ENCODE data around the gene CITED4. TPM values are rescaled to one million over a fixed set of nuclear protein-coding genes. Genes with fewer than 3 reads are reported as not detected.

Gene CITED4
- total RNA-seq, 2 experiments from 2014 or later = 2.4 TPM

DNA sequence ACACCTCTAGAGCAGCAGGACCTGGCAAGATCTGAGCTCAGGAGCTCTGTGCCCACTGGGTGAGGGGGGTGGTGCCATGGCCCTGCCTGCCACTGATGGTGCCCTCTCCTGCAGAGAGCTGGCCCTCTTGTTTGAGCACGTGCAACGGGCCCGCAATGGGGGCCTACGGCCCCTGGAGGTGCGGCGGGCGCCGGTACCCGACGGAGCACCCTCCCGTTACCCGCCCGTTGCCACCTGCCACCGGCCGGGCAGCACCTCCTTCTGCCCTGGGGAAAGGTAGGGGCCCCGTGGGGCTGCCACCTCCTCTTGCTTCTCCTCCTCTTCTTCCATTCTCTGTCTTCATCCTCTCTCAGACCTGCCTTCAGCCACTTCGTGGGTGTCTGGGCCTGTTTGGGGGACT is 38.2 kb downstream of the CITED4 start:
- intact Hi-C loops (cut with micrococcal nuclease) = no loop called here
- Mint-ChIP-seq H3K36me3 (ENCODE audit: low read depth) (no peaks in the 10 kb centered on the region), H3K9me3 (no peaks in the 10 kb centered on the region), H3K4me1 (ENCODE audit: low read depth) (peaks cover 17% of the 10 kb centered on the region), H3K27me3 (ENCODE audit: low read depth) (no peaks in the 10 kb centered on the region), H3K27ac (no peak overlapping the region), H3K4me3 (no peak overlapping the region)
- CTCF ChIA-PET = interaction anchor here (1.0 kb wide), 1 partner anchor 26 kb away, joined by 3 read pairs; no protein-coding TSS in a partner anchor
- no peak for DNase-seq

DNA sequence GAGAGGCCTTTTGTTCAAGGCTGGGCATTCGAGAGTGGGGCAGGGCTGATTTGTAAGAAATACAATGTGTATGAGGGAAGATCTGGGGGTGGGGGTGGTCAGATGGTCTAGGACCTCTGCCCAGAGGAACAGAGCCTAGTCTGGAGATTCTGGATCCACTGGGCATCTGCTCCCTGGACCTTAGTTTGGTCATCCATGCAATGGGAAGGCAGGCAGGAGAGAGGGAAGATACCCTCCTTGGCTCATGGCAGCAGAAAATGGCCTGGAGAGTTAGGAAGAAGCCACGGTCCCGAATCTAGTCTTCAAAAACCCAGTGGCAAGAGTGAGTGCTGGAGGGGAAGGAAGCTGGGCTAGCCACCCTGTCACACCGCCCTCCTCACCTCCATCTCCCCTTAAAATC is 38.8 kb downstream of the CITED4 start:
- CTCF ChIA-PET = interaction anchor here (1.0 kb wide), 1 partner anchor 27 kb away, joined by 3 read pairs; no protein-coding TSS in a partner anchor
- no peak for DNase-seq
- Mint-ChIP-seq H3K27ac (no peak overlapping the region), H3K4me3 (no peak overlapping the region), H3K27me3 (ENCODE audit: low read depth) (no peaks in the 10 kb centered on the region), H3K4me1 (ENCODE audit: low read depth) (peaks cover 22% of the 10 kb centered on the region), H3K9me3 (no peaks in the 10 kb centered on the region), H3K36me3 (ENCODE audit: low read depth) (no peaks in the 10 kb centered on the region)
- intact Hi-C loops (cut with micrococcal nuclease) = no loop called here

DNA sequence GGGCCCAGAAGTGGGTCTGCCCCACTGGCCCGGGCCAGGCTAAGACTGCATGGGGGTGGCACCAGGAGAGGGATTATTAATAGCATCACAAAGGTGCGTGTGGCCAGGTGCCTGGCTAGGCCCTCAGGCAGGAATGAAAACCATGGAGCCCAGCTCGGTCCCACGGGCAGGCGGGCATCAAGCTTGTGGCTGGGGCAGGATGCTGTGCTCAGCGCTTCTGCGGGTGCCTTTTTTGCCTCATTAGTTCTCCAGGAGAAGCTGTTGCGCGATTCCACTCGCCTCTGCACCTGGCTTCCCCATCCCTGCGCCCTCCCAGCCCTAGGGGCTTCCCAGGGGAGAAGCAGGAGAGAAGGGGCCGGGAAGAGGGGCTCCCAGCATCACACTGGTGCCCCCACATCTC is 39.3 kb downstream of the CITED4 start:
- Mint-ChIP-seq H3K4me3 (no peak overlapping the region), H3K27me3 (ENCODE audit: low read depth) (no peaks in the 10 kb centered on the region), H3K4me1 (ENCODE audit: low read depth) (peaks cover 23% of the 10 kb centered on the region), H3K9me3 (no peaks in the 10 kb centered on the region), H3K36me3 (ENCODE audit: low read depth) (no peaks in the 10 kb centered on the region), H3K27ac (no peak overlapping the region)
- CTCF ChIA-PET = no interaction called here
- intact Hi-C loops (cut with micrococcal nuclease) = no loop called here
- DNase-seq = no peak

DNA sequence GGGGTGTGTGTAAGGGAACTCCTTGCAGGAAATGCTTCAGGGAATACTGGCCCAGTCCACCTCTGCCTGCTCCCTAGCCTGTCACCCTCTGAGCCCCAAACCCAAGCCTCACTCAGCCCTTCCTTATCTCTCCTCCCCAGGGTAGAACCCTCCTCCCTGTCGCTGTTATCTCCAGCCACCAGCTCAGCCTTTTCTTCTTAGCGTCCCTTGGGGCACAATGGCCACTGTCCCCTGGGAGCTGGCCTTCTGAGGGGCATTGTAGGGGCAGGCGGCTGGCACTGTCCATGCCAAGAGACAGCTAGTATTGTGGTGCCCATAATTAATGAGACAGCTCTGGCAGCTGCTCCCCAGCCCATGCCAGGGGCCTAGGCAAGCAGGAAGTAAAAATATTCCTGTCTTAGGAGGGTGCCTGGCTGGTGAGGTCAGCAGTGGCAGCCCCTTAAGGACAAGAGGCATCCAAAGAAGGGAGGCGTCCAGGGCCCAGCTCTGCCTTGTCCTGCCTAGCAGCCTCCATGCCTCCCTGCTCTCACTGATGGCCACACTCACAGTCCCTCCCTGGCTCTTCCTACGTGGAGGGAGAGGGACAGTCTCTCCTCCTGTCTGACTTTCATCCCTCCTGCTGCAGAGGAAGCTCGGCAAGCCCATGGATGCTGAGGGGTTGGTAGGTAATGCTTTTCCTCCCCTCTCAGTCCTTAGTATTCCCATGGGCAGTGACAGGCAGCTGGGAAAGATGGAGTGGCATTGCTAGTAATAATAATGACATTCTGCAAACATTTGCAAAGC is 41.1 kb downstream of the CITED4 start:
- DNase-seq = no peak
- Mint-ChIP-seq H3K4me3 (no peak overlapping the region), H3K27ac (no peak overlapping the region), H3K36me3 (ENCODE audit: low read depth) (no peaks in the 10 kb centered on the region), H3K9me3 (no peaks in the 10 kb centered on the region), H3K27me3 (ENCODE audit: low read depth) (no peaks in the 10 kb centered on the region), H3K4me1 (ENCODE audit: low read depth) (peaks cover 23% of the 10 kb centered on the region)
- CTCF ChIA-PET = interaction anchor here (0.5 kb wide), 1 partner anchor 288 kb away, joined by 4 read pairs; no protein-coding TSS in a partner anchor
- intact Hi-C loops (cut with micrococcal nuclease) = no loop called here

DNA sequence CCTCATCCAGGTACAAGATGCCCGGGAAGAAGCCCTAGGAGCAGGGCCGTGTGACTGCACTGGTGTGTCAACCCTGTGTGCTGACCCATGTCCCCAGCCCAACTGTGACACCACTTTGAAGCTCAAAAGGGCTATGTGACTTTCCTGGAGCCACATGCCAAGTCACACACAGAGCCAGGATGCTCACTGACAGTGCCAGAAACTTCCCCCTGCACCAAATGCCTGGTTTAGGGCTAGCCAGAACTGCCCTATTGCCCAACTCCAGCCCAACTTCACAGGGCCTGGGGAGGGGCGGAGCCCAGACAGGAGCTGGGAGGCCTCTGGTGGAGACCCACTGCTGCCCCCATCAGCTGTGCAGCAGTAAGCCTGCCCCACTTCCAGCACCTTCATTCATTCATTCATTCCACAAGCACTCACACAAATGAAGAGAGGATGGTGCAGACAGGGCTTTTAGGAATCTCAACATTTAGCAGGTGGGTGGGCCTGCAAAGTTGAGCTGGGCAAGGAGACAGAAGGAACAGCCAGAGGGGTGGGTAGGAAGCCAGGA is 41.8 kb downstream of the CITED4 start:
- no peak overlapping the region for H3K4me3 Mint-ChIP-seq
- peaks cover 17% of the 10 kb centered on the region for H3K4me1 Mint-ChIP-seq (ENCODE audit: low read depth)
- no peak overlapping the region for H3K27ac Mint-ChIP-seq
- intact Hi-C loops (cut with micrococcal nuclease) = no loop called here
- no peak for DNase-seq
- no peaks in the 10 kb centered on the region for H3K36me3 Mint-ChIP-seq (ENCODE audit: low read depth)
- CTCF ChIA-PET = interaction anchor here (0.5 kb wide), 1 partner anchor 287 kb away, joined by 4 read pairs; no protein-coding TSS in a partner anchor
- no peaks in the 10 kb centered on the region for H3K27me3 Mint-ChIP-seq (ENCODE audit: low read depth)
- H3K9me3 Mint-ChIP-seq = no peaks in the 10 kb centered on the region

DNA sequence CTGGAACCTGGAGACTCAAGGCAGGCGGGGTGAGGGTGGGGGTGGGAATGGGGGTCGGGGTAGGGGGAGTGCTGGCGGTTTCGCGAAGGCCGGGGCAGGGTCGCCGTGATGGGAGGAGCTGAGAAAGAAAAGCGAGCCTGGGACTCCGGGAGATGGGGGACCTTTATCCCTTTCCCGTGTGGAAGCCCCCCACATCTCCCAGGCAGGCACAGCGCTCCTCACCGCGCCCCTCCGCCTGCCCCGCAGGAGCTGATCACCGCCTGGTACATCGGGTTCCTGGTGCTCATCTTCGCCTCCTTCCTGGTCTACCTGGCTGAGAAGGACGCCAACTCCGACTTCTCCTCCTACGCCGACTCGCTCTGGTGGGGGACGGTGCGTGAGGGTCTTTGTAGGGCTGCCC is 43.1 kb downstream of the CITED4 start:
- peaks cover 12% of the 10 kb centered on the region for H3K4me1 Mint-ChIP-seq (ENCODE audit: low read depth)
- H3K9me3 Mint-ChIP-seq = no peaks in the 10 kb centered on the region
- H3K36me3 Mint-ChIP-seq (ENCODE audit: low read depth) = no peaks in the 10 kb centered on the region
- no peaks in the 10 kb centered on the region for H3K27me3 Mint-ChIP-seq (ENCODE audit: low read depth)
- intact Hi-C loops (cut with micrococcal nuclease) = loop anchor here (2.0 kb wide), 1 partner anchor 16 kb away; no protein-coding TSS in a partner anchor
- H3K27ac Mint-ChIP-seq = no peak overlapping the region
- CTCF ChIA-PET = no interaction called here
- peak overlapping the region; percentile 75 for H3K4me3 Mint-ChIP-seq
- DNase-seq = no peak

DNA sequence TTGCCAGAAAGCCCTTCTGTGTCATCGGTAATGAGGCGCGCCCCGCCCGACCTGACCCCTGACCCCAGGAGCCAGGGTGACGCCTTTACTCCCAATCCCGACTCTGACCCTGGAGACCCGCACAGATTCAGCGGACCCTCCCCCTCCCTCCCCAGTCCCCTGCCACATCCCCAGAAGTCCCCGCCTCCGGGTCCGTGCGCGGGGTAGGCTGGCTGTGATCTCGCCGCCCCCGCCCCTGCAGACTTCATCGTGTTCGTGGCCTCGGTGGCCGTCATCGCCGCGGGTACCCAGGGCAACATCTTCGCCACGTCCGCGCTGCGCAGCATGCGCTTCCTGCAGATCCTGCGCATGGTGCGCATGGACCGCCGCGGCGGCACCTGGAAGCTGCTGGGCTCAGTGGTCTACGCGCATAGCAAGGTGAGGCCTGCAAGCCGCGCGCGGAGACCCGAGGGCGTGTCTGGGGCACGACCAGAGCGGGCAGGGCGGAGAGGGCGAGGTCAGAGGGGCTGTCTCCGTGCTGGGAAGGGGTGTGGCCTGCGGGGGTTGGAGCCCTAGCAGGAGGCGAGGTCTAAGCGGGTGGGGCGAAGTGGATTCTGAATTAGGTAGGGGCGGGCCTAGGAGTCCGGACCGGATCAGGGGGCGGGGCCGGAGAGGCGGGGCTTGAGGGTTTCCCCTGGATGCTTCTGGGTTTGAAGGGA is 43.8 kb downstream of the CITED4 start:
- peak; percentile 91 for DNase-seq
- H3K4me1 Mint-ChIP-seq (ENCODE audit: low read depth) = peaks cover 12% of the 10 kb centered on the region
- intact Hi-C loops (cut with micrococcal nuclease) = loop anchor here (1.0 to 2.0 kb wide), 2 partner anchors 16 to 44 kb away; partner anchors contain the start of gene CITED4
- peak overlapping the region; percentile 75 for H3K4me3 Mint-ChIP-seq
- H3K9me3 Mint-ChIP-seq = no peaks in the 10 kb centered on the region
- CTCF ChIA-PET = no interaction called here
- H3K36me3 Mint-ChIP-seq (ENCODE audit: low read depth) = no peaks in the 10 kb centered on the region
- no peaks in the 10 kb centered on the region for H3K27me3 Mint-ChIP-seq (ENCODE audit: low read depth)
- no peak overlapping the region for H3K27ac Mint-ChIP-seq

DNA sequence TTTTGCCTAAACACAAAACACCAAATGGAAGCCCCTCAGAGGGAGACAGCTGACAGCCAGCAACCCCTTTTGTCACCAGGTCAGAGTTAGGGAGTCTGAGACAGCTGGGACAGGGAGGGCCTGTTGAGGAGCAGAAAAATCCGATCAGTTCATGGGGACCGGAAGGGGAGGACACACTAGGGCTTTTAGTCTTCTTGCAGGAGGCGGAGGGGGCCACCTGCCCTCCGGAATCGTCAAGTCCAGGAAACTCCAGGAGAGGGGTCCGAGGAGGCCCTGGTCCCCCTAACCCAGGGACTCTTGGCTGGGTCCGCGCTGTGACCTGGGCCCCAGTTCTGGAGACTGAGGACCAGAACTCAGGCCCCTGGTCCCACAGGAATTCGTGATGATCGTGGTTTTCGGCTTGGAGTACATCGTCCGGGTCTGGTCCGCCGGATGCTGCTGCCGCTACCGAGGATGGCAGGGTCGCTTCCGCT is 44.3 kb downstream of the CITED4 start:
- CTCF ChIA-PET = no interaction called here
- H3K27me3 Mint-ChIP-seq (ENCODE audit: low read depth) = no peaks in the 10 kb centered on the region
- no peak overlapping the region for H3K27ac Mint-ChIP-seq
- peak overlapping the region; percentile 75 for H3K4me3 Mint-ChIP-seq
- intact Hi-C loops (cut with micrococcal nuclease) = loop anchor here (1.0 to 2.0 kb wide), 2 partner anchors 15 to 44 kb away; partner anchors contain the start of gene CITED4
- no peaks in the 10 kb centered on the region for H3K9me3 Mint-ChIP-seq
- no peak for DNase-seq
- H3K36me3 Mint-ChIP-seq (ENCODE audit: low read depth) = no peaks in the 10 kb centered on the region
- H3K4me1 Mint-ChIP-seq (ENCODE audit: low read depth) = peaks cover 12% of the 10 kb centered on the region

DNA sequence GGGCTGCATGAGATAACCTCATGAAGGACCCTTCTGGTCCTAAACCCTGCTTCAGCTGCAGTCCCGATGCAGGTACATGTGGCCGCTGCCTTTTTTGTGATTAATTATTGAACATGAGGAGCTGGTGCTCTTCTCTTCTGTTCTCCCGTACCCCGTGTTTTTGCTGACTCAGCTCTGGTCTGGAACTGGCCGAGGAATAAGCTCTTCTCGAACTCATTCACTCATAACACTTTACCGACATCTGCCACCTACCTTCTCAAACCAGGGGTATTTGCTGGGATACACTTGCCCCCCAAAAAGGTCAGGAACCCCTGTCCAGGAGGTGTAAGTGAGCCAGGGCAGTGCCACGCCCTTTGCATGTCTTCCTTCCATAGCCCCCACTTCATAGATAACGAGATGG is 46.7 kb downstream of the CITED4 start:
- Mint-ChIP-seq H3K4me1 (ENCODE audit: low read depth) (peaks cover 13% of the 10 kb centered on the region), H3K4me3 (no peak overlapping the region), H3K9me3 (no peaks in the 10 kb centered on the region), H3K27me3 (ENCODE audit: low read depth) (no peaks in the 10 kb centered on the region), H3K36me3 (ENCODE audit: low read depth) (no peaks in the 10 kb centered on the region), H3K27ac (no peak overlapping the region)
- intact Hi-C loops (cut with micrococcal nuclease) = no loop called here
- CTCF ChIA-PET = interaction anchor here (0.9 kb wide), 1 partner anchor 41 kb away, joined by 5 read pairs; no protein-coding TSS in a partner anchor
- no peak for DNase-seq

Other genes starting within 250 kb of the CITED4 start
- gene RIMS3, start 196.7 kb downstream of the CITED4 start, total RNA-seq = 1 to 10 TPM; 3.6 to 3.7 TPM
- gene NFYC, start 170.7 kb downstream of the CITED4 start, total RNA-seq = 10 to 100 TPM; 53.5 to 63.1 TPM
- under 1 TPM; 0.49 to 0.50 TPM for gene KCNQ4, start 78.6 kb downstream of the CITED4 start, total RNA-seq
- 10 to 100 TPM; 74.9 to 75.1 TPM for gene CTPS1, start 117.3 kb upstream of the CITED4 start, total RNA-seq
- gene SLFNL1, start 159.4 kb upstream of the CITED4 start, total RNA-seq = under 1 TPM; 0.10 to 0.12 TPM